ENCODE measurements around the gene MARK3. TPM values are rescaled to one million over a fixed set of nuclear protein-coding genes. Genes with fewer than 3 reads are reported as not detected.
"Not testable (repeated sequence)": the region's sequence is repeated elsewhere in the genome, so short reads cannot be mapped to it uniquely, and the experiment has no call there.

Gene MARK3
- total RNA-seq, 1 donor from 2014 or later: 105 TPM

GRCh38 chr14:103348154-103348553 is 37.1 kb upstream of the MARK3 start:
- Histone ChIP-seq H3K27ac (no peak overlapping the region), H3K36me3 (peaks cover 22% of the 10 kb centered on the region), H3K9me3 (no peaks in the 10 kb centered on the region), H3K4me3 (no peak overlapping the region), H3K27me3 (no peaks in the 10 kb centered on the region), H3K4me1 (no peaks in the 10 kb centered on the region)
- TF ChIP-seq, protein P1, sequence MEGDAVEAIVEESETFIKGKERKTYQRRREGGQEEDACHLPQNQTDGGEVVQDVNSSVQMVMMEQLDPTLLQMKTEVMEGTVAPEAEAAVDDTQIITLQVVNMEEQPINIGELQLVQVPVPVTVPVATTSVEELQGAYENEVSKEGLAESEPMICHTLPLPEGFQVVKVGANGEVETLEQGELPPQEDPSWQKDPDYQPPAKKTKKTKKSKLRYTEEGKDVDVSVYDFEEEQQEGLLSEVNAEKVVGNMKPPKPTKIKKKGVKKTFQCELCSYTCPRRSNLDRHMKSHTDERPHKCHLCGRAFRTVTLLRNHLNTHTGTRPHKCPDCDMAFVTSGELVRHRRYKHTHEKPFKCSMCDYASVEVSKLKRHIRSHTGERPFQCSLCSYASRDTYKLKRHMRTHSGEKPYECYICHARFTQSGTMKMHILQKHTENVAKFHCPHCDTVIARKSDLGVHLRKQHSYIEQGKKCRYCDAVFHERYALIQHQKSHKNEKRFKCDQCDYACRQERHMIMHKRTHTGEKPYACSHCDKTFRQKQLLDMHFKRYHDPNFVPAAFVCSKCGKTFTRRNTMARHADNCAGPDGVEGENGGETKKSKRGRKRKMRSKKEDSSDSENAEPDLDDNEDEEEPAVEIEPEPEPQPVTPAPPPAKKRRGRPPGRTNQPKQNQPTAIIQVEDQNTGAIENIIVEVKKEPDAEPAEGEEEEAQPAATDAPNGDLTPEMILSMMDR (IDR thresholded peaks at IDR 0.05): no peak
- intact Hi-C loops (cut with DNase I): no loop called here
- ATAC-seq (no peak), DNase-seq (no peak)

DNA sequence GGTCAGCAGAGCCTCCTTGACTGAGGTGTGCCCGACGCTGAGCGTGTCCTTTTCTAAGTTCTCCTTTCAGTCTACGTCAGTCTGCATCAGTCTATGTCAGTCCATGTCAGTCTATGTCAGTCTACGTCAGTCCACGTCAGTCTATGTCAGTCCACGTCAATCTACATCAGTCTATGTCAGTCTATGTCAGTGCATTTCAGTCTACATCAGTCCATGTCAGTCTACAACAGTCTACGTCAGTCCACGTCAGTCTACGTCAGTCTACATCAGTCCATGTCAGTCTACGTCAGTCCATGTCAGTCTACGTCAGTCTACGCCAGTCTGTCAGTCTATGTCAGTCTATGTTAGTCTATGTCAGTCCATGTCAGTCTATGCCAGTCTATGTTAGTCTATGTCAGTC is 35.2 kb upstream of the MARK3 start:
- intact Hi-C loops (cut with DNase I): no loop called here
- TF ChIP-seq, protein P1 (IDR thresholded peaks at IDR 0.05): no peak
- ATAC-seq: no peak

DNA sequence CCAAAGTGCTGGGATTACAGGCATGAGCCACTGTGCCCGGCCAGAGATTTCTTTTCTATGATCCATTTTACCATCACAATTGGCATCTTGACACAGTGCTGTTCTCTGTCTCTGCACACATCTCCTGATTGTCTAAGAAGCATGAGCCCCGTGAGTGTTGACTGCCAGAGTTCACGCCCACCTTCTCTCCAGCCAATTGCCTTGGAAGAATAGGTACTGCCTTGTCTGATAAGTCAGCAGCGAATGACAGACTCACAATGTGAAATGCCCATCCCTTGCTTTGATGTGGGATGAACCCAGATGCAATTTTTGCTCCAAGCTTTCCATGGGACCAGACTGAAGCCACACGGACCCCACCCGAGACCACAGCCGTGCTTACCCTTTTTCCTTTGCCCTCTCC is 31.9 kb upstream of the MARK3 start:
- no peak for ATAC-seq
- Histone ChIP-seq H3K4me1 (no peaks in the 10 kb centered on the region), H3K4me3 (no peak overlapping the region), H3K27me3 (no peaks in the 10 kb centered on the region), H3K27ac (no peak overlapping the region), H3K36me3 (no peaks in the 10 kb centered on the region), H3K9me3 (no peaks in the 10 kb centered on the region)
- intact Hi-C loops (cut with DNase I): no loop called here
- DNase-seq: no peak
- TF ChIP-seq, protein P1 (IDR thresholded peaks at IDR 0.05): no peak

More for the DNA sequence above, 35.2 kb upstream of the MARK3 start:
- Histone ChIP-seq H3K27ac (no peak overlapping the region), H3K36me3 (peaks cover 4% of the 10 kb centered on the region), H3K4me3 (no peak overlapping the region), H3K27me3 (no peaks in the 10 kb centered on the region), H3K4me1 (no peaks in the 10 kb centered on the region), H3K9me3 (no peaks in the 10 kb centered on the region)
- no peak for DNase-seq

GRCh38 chr14:103354141-103354540 is 31.1 kb upstream of the MARK3 start:
- H3K9me3 ChIP-seq: no peaks in the 10 kb centered on the region
- intact Hi-C loops (cut with DNase I): no loop called here
- no peaks in the 10 kb centered on the region for H3K4me1 ChIP-seq
- no peak for ATAC-seq
- TF ChIP-seq, protein P1 (IDR thresholded peaks at IDR 0.05): no peak
- no peaks in the 10 kb centered on the region for H3K36me3 ChIP-seq
- no peak overlapping the region for H3K27ac ChIP-seq
- H3K27me3 ChIP-seq: no peaks in the 10 kb centered on the region
- no peak for DNase-seq
- no peak overlapping the region for H3K4me3 ChIP-seq

DNA sequence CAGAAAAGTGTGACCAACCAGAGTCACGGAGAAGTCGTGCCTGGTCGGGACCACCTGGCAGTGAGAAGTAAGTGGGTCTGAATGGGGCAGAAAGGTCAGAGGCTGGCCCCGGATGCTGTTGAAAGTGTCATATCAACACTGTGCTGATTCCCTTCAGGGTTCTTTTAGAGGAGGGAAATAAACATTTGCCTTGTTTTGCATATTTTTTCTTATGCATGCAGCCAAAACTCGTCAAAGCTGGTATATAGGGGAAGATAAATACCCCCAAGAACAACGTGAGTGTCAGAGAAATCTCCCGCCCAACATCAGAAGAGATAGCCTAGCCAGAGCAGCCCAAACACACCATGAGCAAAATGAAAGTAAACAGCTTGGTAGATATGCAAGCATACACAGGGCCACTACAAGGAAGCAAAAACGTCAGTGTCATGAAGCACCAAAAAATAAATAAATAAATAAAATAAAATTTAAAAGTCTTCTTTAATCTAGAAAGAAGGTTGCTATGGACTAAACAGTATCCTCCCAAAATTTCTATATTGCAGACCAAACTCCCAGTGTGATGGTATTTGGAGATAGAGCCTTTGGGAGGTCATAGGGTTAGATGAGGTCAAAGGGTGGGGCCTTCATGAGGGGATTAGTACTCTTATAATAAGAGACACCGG is 29.1 kb upstream of the MARK3 start:
- Histone ChIP-seq H3K27me3 (no peaks in the 10 kb centered on the region), H3K4me1 (no peaks in the 10 kb centered on the region), H3K36me3 (no peaks in the 10 kb centered on the region), H3K27ac (no peak overlapping the region), H3K4me3 (no peak overlapping the region), H3K9me3 (no peaks in the 10 kb centered on the region)
- ATAC-seq: no peak
- intact Hi-C loops (cut with DNase I): no loop called here
- TF ChIP-seq, protein P1 (IDR thresholded peaks at IDR 0.05): no peak
- DNase-seq: no peak

GRCh38 chr14:103357552-103357951 is 27.7 kb upstream of the MARK3 start:
- H3K36me3 ChIP-seq; ATAC-seq; H3K4me1 ChIP-seq; H3K27me3 ChIP-seq; intact Hi-C loops (cut with DNase I); DNase-seq; H3K4me3 ChIP-seq; H3K9me3 ChIP-seq; H3K27ac ChIP-seq: not testable (repeated sequence)

Measured in upper lobe of right lung (tissue), 1 donor.